HG02623 (cell line): ENCODE measurements around the gene FILIP1L.

Source experiments
- ATAC-seq: cut with Tn5 transposase; IDR thresholded peaks from one replicate; pipeline ENCODE4 v1.9.1; 2021; ENCODE audit warnings: moderate library complexity; ENCODE audit not compliant: unreplicated experiment

Gene FILIP1L

DNA sequence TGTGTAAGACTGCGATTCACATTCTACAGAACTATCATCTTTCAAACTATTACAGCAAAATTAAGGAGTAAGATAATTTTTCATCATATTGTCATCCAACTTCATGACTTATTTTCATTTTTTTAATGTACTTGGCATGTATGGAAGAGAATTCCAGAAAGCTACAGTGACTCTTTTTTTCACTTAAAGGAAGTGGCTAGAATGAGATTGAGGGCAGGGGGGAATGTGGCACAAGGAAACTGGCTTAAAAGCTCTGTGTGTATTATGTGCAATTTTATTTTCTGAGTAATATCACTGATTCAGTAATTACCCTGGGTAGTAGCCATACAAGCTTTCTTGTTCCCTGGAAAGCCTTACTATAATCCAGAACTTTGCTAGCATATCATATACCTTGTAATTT is 94.6 kb downstream of the FILIP1L start:
- ATAC-seq: no peak

GRCh38 chr3:100018806-100019205 is 95.5 kb downstream of the FILIP1L start:
- ATAC-seq: no peak

DNA sequence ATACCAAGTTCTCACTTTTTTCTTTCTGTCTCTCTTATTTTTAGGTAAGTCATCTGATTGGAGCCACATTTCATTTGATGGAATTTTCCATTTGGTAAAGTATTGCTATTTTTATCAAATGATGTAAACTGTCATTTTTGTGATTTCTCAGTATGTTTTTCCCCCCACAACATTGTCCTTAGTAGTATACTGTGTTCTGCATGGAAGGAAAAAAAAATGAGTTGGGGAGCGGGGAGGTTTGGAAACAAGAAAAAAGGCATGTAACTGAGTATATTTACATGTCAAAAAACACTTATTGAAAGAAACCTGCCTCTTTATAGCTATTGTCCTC is 104.2 kb downstream of the FILIP1L start:
- ATAC-seq: no peak

- no peak for ATAC-seq
These were observed 104.8 kb downstream of the FILIP1L start for GRCh38 chr3:100009276-100010086.

DNA sequence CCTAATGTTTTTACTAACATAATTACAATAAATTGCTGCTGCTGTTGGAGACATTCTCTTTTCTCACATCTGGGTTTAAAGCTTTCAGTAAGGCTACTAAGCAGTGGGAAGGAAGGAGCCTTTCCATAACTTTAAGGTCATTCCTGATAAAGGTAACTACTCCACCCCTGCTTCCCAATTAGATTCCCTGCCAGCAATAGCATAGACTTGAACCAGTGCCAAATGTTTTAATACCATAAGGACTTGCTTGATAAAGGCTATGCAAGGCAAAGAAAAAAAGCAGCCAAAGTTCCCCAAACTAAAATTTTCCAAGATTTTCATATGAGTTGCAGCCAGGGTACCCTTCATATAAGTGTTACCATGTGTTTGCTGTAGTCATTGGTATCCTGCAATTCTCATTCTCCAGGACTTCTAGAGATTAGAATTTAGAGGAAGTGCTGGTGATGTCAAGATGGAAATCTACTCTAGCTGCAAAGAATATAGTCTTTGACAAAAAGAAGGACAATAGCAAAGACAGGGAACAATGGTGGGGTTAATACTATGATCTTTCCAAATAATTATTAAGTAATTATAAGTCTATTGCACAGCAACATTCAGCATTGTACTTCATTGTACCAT is 106.1 kb downstream of the FILIP1L start:
- ATAC-seq: no peak

DNA sequence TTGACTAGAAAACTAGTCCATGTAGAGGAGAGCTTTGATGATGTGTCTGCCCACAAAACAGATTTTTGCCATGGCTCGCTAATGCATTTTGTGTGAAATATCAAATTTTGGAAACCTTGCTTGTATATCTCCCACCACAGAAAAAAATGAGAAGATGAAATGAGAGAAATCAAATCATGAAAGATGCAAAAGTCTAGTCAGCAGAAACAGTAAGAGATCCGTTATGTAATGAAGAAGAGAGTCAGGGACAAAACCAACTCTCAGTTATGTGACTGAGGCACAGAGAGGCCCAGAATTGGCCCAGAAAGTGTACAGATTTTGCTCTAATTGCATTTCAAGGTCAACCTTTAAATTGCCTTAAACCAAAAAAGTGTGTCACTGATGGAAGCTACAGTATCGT is 107.0 kb downstream of the FILIP1L start:
- ATAC-seq: no peak

GRCh38 chr3:100006570-100007271 is 107.6 kb downstream of the FILIP1L start:
- no peak for ATAC-seq

- no peak for ATAC-seq
These were observed 108.5 kb downstream of the FILIP1L start for GRCh38 chr3:100005665-100006393.

- ATAC-seq: no peak
These were observed 109.4 kb downstream of the FILIP1L start for GRCh38 chr3:100004931-100005330.

- ATAC-seq: no peak
These were observed 110.4 kb downstream of the FILIP1L start for GRCh38 chr3:100003609-100004503.

DNA sequence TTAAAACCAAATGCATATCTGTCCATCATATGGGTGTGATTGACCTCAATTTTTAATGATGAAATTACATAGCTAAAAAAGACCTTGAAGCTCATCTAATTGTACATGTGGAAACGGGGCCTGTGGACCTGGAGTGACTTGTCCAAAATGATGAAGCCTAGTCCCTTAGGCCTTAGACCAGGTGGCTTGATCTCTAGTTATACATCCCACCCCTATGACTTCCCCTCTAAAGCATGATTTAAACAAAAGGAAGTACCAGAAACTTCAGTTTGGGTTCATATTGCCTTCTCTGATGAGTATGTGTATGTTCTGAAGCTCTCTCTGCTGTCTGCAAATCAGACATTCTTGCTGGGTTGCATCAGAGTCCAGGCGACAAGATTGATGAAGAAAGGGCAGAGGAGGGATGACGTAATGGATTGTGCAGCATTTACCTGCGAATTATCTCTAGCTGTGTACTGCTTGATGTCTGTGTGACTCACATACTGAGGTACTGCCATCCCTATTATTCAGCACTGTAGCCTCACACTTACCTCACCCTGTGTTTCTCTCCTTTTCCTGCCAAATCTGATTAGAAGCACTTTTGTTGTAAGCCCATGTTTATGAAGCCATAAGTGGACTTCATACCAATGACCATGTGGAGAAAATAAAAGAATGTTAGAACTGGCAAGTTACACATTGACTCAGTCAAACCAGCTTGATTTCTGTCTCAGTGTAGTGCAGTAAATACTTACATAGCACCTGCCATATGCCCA is 111.5 kb downstream of the FILIP1L start:
- no peak for ATAC-seq

DNA sequence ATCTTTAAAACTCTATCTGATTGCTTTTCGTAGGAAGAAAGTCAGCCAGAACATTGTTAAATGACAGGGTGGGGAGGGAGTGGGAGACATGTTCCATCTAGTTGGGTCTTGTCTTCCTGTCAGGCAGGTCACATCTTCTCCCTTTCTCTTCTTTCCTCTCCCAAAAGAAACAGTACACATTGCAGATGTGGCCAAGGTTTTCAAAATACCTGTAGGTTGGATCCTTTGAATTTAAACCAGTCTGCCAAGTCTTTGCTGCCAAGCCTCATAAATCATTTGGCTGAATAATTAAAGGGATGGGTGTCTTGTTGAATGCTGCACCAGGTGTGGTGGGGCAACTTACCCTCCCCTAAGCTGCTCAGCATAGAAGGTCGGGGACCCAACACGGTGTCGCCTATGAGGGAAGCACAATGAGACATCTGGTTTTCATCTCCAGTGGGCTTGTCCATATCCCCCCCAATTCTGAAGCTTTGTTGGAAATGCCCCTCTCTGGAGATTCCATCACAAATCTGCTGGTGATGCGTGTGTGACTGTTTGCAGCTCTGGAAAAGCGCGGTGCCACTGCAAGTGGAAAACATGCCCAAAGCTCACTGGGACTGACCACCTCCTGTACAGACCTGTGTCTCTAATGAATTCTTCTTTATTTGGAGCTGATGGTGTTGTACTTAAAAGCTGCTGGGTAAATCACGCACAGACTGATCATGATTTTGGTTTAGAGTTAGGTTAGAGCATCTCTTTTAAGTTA is 112.6 kb downstream of the FILIP1L start:
- ATAC-seq: no peak

GRCh38 chr3:100001083-100001482 is 113.2 kb downstream of the FILIP1L start:
- no peak for ATAC-seq

GRCh38 chr3:99999536-99999935 is 114.8 kb downstream of the FILIP1L start:
- no peak for ATAC-seq

GRCh38 chr3:99997293-99997692 is 117.0 kb downstream of the FILIP1L start:
- ATAC-seq: no peak

DNA sequence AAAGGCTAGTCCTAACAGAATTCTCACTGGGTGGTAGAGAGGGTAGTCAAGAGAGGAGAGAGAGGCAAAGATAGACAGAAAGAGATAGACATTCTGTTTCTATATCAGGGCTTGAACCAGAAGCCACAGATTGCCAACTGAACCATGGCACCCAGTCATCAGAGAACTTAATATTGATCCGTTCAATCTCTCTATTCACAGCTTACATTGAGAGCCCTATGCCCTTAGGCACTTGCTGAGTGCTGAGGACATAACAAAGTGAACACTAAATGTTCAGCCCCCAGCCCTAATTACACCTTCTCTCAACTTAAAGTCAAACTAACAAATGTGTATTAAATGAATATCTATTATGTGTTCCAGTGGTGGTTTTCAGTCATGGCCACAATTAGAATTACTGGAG is 124.1 kb downstream of the FILIP1L start:
- ATAC-seq: no peak

DNA sequence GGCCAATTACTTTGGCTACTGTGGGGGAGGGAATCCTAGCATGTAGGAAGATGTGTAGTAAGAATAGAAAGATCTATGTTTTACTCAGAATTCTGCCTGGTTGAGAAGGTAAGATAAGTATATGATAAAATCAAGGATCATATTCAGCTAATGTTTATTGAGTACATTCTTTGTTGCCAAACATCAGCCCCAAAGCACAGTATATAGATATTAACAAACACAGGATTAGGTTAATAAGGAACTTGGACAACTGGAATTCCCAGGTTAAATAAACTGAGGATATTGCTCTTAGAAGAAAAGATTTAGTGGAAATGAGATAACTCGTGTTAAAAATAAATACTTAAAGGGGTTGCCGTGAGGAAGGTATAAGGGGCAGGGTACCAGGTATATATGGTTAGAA is 129.6 kb downstream of the FILIP1L start:
- ATAC-seq: no peak

- ATAC-seq: no peak
These were observed 130.2 kb downstream of the FILIP1L start for GRCh38 chr3:99984139-99984538.

DNA sequence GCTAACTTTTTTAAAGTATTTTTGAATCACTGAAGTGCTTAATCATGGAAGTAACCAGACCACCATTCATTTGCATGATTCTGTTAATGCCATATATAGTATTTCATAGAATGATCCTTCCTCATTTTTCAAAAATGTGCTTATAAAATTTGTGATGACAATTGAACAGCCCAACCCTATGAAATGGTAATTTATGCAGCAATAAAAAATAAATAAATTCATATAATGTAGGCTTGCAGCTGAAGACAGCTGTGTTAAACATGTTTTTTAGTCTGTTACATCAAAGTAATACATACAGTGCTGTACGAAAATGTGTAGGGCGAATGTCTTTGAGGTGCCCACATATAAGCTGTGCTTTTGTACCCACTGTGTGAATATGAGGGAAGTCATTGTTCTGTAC is 131.7 kb downstream of the FILIP1L start:
- ATAC-seq: no peak
